Kidney tubule cell (primary cell): ENCODE measurements around the gene DES.
A peak's percentile ranks its signal among the peaks of the same experiment; 100 is the strongest.

Source experiments
- DNase-seq: peaks from one replicate; pipeline ENCODE4 v3.0.0-alpha.2; 2018; ENCODE audit warnings: low spot score

DES gene

GRCh38 chr2:219419331-219420197, 1.4 kb downstream of the DES start:
- DNase-seq, result no peak

DNA sequence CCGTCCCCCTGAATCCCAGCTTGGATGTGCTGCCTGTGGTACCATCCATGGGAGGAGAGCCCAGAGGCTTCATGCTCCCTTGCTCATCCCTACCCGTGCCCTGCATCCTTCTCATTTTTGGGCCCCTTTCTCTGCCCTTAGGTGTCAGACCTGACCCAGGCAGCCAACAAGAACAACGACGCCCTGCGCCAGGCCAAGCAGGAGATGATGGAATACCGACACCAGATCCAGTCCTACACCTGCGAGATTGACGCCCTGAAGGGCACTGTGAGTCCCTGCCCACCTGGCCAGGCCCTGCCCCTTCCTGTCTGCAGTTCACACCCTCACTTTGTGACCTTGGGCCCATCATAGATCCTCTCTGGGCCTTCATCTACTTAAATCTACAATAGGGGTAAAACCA, 2.5 kb downstream of the DES start:
- DNase-seq, result no peak

DNA sequence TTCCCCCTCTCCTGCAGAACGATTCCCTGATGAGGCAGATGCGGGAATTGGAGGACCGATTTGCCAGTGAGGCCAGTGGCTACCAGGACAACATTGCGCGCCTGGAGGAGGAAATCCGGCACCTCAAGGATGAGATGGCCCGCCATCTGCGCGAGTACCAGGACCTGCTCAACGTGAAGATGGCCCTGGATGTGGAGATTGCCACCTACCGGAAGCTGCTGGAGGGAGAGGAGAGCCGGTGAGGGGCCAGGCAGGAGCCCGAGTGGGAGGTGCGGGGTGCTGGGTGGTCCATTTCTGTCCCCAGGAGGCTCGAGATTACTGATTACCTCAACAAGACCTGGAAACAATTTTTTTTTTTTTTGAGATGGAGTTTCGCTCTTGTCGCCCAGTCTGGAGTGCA, 3.1 kb downstream of the DES start:
- no peak for DNase-seq

GRCh38 chr2:219422952-219423534, 4.9 kb downstream of the DES start:
- no peak for DNase-seq

DNA sequence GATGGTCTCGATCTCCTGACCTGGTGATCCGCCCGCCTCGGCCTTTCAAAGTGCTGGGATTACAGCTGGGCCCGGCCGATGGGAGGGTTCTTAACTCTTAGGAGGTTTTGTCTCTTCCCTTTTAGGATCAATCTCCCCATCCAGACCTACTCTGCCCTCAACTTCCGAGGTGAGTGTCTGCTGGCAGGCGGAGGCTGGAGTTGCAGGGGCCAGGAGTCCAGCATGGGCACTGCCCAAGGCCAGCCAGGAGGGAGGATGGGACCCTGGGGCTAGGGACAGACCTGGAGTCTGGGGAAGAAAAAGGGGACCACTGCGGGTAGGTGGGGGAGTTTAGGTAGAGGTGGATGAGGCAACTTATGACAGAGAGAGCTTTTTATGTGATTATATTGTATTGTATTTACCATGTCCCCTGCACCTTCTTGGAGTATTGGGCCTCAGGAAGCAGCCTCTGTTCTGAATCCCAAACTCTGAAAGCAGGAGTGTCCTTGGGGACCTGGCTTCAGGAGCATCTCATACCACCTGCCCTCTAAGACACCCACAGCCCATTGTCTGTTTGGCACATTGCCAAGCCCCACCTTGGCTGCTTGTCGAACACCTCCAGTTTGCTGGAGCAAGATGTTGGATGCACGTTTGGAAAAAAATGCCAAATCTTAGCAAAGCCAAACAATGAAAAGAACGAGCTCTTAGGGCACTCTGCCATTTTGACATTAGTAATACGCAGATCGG, 5.6 kb downstream of the DES start:
- no peak for DNase-seq

DNA sequence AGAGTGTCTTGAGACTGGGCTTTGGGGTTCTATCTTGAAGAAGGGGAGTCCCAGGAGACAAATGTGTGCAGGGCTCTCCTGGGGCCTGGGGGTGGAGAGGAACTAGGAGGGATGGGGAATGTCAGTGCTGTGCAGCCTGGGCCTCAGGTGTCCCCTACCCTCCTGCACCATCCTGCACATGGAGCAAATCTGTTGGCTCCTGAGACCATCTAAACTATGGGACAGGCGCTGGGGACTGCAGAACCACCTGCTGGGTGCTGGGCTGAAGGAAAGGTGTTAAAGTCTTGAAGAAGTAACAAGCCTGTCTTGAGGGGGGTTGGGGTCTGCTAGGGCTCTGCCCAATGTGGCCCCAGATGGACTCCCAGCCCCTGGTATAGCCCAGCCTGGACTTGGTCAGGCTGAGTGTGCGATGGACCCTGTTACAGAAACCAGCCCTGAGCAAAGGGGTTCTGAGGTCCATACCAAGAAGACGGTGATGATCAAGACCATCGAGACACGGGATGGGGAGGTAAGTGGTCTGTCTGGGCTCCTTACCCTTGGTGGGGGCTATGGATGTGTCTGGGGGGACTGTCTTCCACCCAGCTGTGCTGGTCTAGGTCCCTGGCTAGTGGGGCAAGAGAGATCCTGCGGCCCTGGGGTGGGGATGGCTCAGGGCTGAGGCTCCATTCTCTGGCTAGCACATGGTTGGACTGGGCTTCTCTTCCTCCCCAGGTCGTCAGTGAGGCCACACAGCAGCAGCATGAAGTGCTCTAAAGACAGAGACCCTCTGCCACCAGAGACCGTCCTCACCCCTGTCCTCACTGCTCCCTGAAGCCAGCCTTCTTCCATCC, 7.3 kb downstream of the DES start:
- no peak for DNase-seq

- no peak for DNase-seq
Measured at GRCh38 chr2:219426068-219426443, 7.9 kb downstream of the DES start.

- DNase-seq, result no peak
Measured at GRCh38 chr2:219426534-219427136, 8.5 kb downstream of the DES start.

DNA sequence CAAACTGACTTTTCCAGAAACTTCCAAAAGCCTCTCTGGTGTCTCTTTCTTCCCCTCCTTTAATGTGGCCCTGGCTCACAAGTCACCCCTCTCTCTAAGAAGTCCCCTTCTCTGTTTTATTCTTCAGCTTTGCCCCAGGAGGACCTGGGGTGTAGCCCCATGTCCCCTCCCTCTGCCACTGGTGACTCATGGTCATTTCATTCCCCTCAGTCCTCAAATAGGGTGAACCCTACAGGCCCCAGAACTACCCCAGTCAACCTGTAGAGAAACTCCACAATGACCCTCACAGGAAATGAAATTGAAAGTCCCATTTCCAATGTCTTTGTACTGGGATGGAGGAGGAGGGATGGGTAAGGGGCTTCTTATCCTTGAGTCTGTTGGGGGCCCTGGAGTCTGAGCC, 10.3 kb downstream of the DES start:
- DNase-seq, result no peak

DNA sequence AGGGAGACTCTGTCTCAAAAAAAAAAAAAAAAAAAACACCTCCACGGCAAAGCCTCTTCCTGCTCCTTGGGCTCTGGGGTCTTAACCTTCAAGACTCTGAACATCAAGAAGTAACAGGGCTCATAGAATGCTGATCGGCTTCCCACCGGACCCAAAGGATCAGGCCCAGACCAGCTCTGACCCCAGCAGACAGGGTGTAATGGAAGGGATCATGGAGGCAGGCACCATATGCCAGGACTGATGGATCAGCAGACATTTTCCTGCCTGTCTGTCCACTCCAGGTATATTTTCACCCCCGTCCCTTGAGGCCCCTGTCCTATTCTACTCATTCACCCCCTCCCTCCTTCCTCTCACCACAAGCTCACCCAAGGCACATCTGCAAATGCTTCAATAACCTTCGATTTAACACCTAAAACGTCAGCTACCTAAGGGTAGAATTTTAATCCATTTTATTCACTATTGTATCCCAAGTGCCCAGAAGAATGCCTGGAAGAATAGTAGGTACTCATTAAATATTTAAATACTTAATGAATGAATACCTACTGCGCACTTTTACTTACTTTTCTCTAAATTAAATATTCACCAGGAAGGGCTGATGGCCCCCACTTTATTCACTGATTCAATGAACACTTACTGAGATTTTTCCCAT, 11.9 kb downstream of the DES start:
- no peak for DNase-seq

GRCh38 chr2:219430633-219431615, 12.7 kb downstream of the DES start:
- DNase-seq, result peak; percentile 38

DNA sequence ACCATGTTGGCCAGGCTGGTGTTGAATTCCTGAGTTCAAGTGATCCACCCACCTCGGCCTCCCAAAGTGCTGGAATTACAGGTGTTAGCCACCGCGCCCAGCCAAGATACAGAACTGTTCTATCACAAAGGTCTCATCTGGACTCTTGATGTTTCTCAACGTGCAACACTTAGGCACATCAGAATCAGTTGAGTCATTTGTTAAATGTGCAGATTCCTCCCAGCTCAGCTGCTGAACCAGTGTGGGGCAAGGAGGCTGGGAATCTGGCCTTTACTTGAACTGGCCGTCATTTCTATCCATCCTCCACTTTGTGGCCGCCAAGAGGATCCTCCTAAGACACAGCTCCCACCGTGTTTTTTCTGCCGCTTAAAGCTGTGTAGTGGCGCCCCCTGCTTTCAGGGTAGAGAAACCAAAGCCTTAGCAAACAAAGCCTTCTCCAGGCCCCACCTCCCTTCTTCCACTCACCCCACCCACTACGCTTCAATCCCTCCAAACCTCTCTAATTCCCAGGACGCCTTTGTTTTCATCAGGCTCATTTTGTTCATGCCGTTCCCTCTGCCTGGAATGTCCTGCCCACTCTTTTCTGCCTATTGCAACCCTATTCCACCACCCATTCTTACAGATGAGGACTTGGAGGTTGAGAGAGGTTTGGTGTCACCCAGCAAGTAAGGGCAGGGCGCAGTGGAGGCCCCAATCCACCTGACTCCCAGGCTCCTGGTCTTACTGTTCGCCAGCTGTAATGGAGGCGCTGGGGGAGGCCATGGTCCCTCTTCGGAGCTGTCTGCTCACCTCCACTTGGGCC, 15.7 kb downstream of the DES start:
- peak; percentile 31 for DNase-seq

GRCh38 chr2:219434468-219434717, 16.2 kb downstream of the DES start:
- DNase-seq, result no peak

GRCh38 chr2:219434718-219435525, 16.7 kb downstream of the DES start, which contains the start of gene SPEG:
SPEG (plus strand) TSS chr2:219434843; CDS start chr2:219434978, 135 bp downstream.
- no peak for DNase-seq

GRCh38 chr2:219435701-219436100, 17.5 kb downstream of the DES start:
- no peak for DNase-seq

- no peak for DNase-seq
Measured at GRCh38 chr2:219436491-219436890, 18.3 kb downstream of the DES start.

- no peak for DNase-seq
Measured at GRCh38 chr2:219437141-219437540, 19.0 kb downstream of the DES start.

- no peak for DNase-seq
Measured at GRCh38 chr2:219437690-219438206, 19.6 kb downstream of the DES start.
